ENCODE results near the gene WDR43.

WDR43 gene

DNA sequence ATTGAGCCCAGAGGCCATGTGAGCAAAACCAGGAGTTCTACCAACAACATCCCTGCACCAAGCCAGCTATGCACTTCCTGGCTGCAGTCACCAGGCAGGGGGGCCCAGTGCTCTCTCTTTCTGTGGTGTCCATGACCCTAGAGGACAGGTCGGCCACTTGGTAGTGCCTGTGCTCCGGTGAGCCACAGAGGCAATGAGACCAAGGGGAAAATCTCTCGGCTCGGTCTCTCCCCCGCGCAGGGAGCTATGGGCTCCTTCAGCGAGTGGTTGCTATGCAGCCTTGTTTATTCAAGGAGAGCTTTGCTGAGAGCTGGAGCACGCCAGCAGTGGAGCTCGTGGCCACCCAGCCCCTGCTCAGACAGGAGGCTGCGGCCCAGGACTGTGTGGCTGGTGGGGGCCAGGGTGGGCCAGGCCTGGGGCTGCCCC is 86.6 kb downstream of the WDR43 start, which contains the start of gene TOGARAM2:
TSS of gene TOGARAM2 (plus strand) at position 283 of the 426 bp plus-strand sequence. CDS start 13,537 bp downstream, outside the sequence.
- no peak for DNase-seq (ENCODE audit: low spot score)
- H3K36me3 Mint-ChIP-seq (ENCODE audit: low read depth) = no peaks in the 10 kb centered on the region
- H3K27ac Mint-ChIP-seq = no peak within 1 kb of the TSS
- H3K27me3 Mint-ChIP-seq (ENCODE audit: low read depth) = no peaks in the 10 kb centered on the region
- H3K4me1 Mint-ChIP-seq (ENCODE audit: low read depth) = no peaks in the 10 kb centered on the region
- H3K4me3 Mint-ChIP-seq = no peak within 1 kb of the TSS
- H3K9me3 Mint-ChIP-seq = no peaks in the 10 kb centered on the region

DNA sequence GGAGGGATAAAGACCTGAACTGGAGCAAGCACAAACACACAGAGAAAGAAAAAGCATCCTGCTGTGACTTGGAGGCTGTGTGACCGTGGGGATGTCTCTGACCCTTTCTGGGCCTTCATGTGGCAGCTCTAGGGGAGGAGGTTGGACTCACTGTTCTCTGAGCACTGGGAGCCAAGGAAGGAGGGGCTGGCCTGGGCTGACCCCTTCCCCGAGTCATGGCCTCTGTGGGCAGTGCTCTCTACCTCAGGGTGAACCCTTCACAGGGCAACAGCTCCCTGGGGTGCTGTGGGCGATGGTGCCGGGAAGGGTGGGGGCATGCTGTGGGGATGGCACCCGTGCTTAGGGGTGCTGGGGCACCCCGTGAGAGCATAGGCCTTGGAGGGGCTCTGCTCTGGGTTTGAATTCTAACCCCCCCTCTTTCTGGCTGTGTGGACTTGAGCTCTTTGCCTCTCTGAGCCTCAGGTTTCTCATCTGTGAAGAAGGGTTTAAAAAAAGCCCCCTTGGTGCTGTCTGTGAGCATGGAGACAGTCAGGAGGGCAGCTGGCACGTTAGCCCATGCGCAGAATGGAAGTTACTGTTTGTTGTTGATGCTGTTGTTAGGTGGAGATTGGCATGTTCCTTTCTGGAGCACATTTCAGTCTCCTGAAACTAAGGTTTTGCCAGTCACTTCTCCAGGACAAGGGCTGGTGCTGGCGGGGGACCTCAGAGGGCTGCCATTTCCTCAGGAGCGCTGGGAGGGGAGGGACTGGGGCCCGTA is 87.3 kb downstream of the WDR43 start:
- no peaks in the 10 kb centered on the region for H3K36me3 Mint-ChIP-seq (ENCODE audit: low read depth)
- no peak overlapping the region for H3K27ac Mint-ChIP-seq
- H3K4me3 Mint-ChIP-seq = no peak overlapping the region
- H3K27me3 Mint-ChIP-seq (ENCODE audit: low read depth) = no peaks in the 10 kb centered on the region
- H3K4me1 Mint-ChIP-seq (ENCODE audit: low read depth) = no peaks in the 10 kb centered on the region
- DNase-seq (ENCODE audit: low spot score) = no peak
- no peaks in the 10 kb centered on the region for H3K9me3 Mint-ChIP-seq

DNA sequence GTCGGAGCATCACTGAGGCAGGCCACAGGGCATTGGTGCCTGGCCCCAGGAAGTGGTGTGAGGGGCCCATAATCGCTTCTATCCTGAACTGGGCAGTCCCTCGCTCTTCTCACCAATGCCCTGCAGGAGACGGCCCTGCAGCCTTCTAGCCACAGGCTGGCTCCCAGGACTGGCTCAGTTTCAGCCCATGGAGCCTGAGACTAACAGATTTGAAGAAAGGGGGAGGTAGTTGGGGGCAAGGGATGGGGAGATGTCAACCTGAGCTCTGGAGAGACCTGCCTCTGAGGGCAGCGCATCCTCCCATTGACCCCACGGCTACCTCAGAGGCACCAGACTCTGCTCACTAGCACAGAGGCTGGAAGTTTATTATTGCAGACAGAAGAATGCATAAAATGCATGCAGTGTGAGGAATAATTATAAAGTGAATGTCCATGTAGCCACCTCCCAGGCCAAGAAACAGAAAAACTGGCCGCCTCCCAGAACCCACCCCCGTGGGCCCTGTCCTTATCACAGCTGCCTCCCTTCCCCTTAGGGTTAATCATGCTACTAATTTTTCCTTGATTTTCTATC is 88.0 kb downstream of the WDR43 start:
- Mint-ChIP-seq H3K9me3 (no peaks in the 10 kb centered on the region), H3K4me3 (no peak overlapping the region), H3K27ac (no peak overlapping the region), H3K4me1 (ENCODE audit: low read depth) (no peaks in the 10 kb centered on the region), H3K36me3 (ENCODE audit: low read depth) (no peaks in the 10 kb centered on the region), H3K27me3 (ENCODE audit: low read depth) (no peaks in the 10 kb centered on the region)
- no peak for DNase-seq (ENCODE audit: low spot score)

DNA sequence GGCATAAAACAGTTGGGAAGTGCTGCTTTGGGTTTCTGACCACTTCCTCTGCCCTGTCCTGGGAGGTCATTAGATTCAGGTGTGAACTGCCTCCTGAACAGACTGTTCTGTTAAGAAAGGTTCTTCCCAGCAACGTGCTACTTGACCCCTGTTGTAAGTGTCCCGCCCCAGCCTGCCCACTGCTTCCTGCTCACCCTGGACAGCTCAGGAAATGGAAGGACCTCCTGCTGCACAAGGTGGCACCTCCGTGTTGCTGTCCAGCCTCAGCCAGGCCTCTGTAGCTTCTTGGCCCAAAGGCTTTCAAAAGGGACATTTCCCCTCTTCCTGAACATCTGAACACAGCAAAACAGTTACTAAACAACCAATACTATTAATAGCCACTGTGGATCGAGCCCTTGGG is 92.0 kb downstream of the WDR43 start:
- Mint-ChIP-seq H3K27me3 (ENCODE audit: low read depth) (no peaks in the 10 kb centered on the region), H3K4me1 (ENCODE audit: low read depth) (no peaks in the 10 kb centered on the region), H3K27ac (no peak overlapping the region), H3K36me3 (ENCODE audit: low read depth) (no peaks in the 10 kb centered on the region), H3K4me3 (no peak overlapping the region), H3K9me3 (no peaks in the 10 kb centered on the region)
- no peak for DNase-seq (ENCODE audit: low spot score)

DNA sequence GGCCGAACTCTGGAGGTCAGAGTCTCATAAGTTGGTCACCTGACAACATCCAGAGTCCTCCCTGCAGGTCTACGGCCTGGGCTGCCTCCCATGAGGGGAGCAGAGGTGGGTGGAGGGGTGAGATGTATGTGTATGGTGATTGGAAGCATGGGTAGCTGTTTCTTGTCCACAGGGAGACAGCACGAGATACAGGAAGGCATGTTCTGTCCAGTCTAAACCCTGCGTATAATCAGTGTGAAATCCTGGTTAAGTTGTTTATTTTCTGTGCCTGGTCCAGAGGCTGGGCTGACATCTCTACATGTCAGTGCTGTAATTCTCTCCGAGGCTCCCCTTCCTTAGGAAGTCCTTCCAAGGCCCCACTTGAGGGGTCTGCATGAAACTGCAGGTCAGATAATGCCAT is 95.5 kb downstream of the WDR43 start:
- Mint-ChIP-seq H3K36me3 (ENCODE audit: low read depth) (no peaks in the 10 kb centered on the region), H3K27me3 (ENCODE audit: low read depth) (peaks cover 1% of the 10 kb centered on the region), H3K4me3 (no peak overlapping the region), H3K4me1 (ENCODE audit: low read depth) (no peaks in the 10 kb centered on the region), H3K9me3 (no peaks in the 10 kb centered on the region), H3K27ac (no peak overlapping the region)
- DNase-seq (ENCODE audit: low spot score) = no peak

DNA sequence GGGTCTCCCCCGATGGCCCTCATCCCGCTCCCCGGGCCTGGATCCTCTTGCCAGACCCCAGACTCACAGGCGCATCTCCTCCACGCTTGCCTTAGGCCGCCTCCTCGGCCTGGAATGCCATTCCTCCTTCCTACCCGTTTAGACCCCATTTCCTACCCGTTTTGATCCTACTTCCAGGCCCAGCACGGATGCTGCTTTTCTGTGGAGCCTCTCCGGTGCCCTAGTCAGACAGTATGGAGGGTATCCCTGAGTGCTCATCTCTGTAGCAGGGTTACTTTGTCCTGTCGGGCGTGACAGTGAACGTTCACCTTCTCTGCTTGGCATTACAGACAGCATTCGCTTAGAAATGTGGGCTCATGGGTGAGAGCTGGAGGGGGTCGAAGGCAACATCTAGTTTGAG is 96.0 kb downstream of the WDR43 start:
- DNase-seq (ENCODE audit: low spot score) = no peak
- Mint-ChIP-seq H3K4me1 (ENCODE audit: low read depth) (no peaks in the 10 kb centered on the region), H3K36me3 (ENCODE audit: low read depth) (no peaks in the 10 kb centered on the region), H3K4me3 (no peak overlapping the region), H3K27ac (no peak overlapping the region), H3K27me3 (ENCODE audit: low read depth) (peaks cover 1% of the 10 kb centered on the region), H3K9me3 (no peaks in the 10 kb centered on the region)

DNA sequence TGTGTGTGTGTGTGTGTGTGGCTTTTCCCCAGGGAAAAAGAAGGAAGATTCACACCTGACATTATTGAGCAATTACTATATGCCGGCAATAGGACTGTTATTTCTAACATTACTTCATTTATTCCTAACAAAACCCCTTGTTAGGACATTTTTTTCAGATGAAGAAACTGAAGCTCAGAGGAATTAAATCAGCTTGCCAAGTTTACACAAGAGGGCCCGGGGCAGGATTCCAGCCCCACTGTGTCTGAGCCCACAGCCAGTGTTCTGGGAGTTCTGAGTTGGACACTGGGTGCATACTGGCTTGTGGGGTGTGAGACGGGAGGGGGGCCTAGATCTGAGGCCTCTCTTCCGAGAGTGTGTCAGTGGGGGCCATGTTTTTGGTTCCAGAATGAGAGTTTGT is 96.6 kb downstream of the WDR43 start:
- Mint-ChIP-seq H3K27me3 (ENCODE audit: low read depth) (peaks cover 1% of the 10 kb centered on the region), H3K27ac (no peak overlapping the region), H3K9me3 (no peaks in the 10 kb centered on the region), H3K4me3 (no peak overlapping the region), H3K4me1 (ENCODE audit: low read depth) (no peaks in the 10 kb centered on the region), H3K36me3 (ENCODE audit: low read depth) (no peaks in the 10 kb centered on the region)
- no peak for DNase-seq (ENCODE audit: low spot score)

DNA sequence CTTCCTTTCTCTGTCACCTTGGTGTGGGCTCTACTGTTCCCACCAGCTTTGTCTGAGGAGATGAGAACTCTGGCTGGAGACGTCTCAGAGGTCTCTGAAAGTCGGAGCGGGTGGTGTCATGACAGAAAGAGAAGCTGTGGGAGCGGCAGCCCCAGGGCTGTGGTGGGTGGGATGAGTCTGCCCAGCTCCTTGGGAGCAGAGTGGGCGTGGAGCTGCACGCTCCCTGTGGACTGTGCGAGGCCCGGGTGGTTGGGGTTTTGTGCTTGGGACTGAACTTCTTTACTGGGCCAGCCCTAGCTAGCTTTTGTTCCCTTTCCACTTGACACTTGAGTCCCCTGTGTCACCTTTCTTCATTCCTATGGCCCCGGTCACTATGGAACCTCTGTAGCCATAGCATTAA is 97.0 kb downstream of the WDR43 start:
- no peaks in the 10 kb centered on the region for H3K9me3 Mint-ChIP-seq
- H3K4me1 Mint-ChIP-seq (ENCODE audit: low read depth) = no peaks in the 10 kb centered on the region
- no peak overlapping the region for H3K4me3 Mint-ChIP-seq
- no peaks in the 10 kb centered on the region for H3K36me3 Mint-ChIP-seq (ENCODE audit: low read depth)
- DNase-seq (ENCODE audit: low spot score) = no peak
- peaks cover 1% of the 10 kb centered on the region for H3K27me3 Mint-ChIP-seq (ENCODE audit: low read depth)
- no peak overlapping the region for H3K27ac Mint-ChIP-seq

DNA sequence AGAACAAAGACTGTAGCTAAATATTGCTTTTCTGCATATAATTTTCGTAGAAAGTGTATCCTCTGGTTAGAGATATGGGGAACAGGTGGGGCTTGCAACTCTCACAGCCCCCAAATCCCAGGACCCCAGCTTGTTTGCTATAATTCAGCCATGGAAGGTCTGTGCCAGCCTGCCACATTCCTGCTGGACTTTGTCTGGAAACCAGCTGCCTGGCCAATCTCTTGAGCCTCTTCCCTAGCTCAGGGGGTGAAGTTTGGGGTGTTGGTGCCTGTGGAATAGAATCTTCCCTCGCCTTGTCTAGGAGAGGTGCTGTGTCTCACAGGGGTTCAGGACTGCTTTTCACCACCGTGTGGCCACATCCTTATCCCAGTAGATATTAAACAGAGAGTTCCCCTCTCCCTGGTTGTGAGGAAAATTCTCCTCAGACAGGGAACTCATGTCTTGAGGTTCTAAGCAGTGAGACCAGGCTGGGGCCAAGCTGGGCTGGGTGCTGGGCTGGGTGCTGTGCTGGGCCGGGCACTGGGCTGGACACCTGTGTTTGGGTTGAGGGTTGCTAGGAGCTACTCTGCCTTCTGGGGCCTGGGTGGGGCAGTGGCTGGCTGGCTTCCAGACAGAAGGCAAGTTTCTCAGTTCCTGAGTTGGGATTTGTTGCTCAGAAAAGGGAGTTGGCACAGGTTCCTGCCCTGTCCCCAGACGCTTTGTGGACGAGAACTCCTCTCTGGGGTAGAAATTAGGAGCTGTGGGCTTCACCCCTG is 98.9 kb downstream of the WDR43 start:
- no peak overlapping the region for H3K27ac Mint-ChIP-seq

DNA sequence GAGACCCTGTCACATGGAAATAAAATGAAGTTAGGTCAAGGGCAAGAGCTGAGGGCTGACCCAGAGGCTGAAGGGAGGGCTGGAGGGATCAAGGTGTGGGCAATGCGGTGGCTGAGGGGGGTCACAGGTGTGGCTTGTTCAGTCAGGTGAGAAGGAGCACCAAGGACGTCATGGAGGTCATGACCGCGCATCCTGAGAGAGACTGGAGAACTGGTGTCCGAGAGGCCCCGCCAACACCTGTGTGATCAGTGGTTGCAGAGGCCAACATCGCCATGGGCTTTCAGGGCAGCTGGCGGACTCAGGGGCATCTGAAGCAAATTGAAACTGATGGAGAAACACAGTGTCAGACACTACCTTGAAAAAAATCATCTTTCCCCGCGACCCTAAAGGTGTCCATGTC is 99.6 kb downstream of the WDR43 start:
- Mint-ChIP-seq H3K27me3 (ENCODE audit: low read depth) (peaks cover 5% of the 10 kb centered on the region), H3K9me3 (no peaks in the 10 kb centered on the region), H3K27ac (no peak overlapping the region), H3K4me1 (ENCODE audit: low read depth) (no peaks in the 10 kb centered on the region), H3K36me3 (ENCODE audit: low read depth) (no peaks in the 10 kb centered on the region), H3K4me3 (no peak overlapping the region)
- DNase-seq (ENCODE audit: low spot score) = no peak

More for the DNA sequence above, 98.9 kb downstream of the WDR43 start:
- Mint-ChIP-seq H3K4me1 (ENCODE audit: low read depth) (no peaks in the 10 kb centered on the region), H3K4me3 (no peak overlapping the region), H3K27me3 (ENCODE audit: low read depth) (peaks cover 5% of the 10 kb centered on the region), H3K36me3 (ENCODE audit: low read depth) (no peaks in the 10 kb centered on the region), H3K9me3 (no peaks in the 10 kb centered on the region)
- no peak for DNase-seq (ENCODE audit: low spot score)

DNA sequence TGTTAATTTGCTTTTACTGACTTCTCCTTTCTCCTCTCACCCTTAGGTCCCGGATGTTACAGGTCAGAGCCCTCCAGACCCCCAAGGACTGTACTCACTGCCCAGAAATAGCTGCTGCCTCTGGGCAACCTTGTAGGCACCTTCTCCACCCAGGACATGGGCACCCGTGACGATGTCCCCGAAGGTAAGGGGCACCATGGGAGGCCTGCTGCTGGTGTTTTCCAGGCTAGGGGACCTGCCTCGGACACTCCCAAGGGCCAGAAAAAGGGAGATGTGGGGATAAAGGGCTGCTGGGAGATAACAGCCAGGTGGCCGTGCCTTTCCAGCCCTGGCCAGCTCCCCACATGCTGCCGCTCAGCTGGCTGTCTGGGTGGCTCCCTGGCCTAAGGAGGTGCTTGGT is 100.2 kb downstream of the WDR43 start:
- DNase-seq (ENCODE audit: low spot score) = no peak
- H3K27me3 Mint-ChIP-seq (ENCODE audit: low read depth) = peaks cover 5% of the 10 kb centered on the region
- H3K4me3 Mint-ChIP-seq = no peak overlapping the region
- peaks cover 2% of the 10 kb centered on the region for H3K4me1 Mint-ChIP-seq (ENCODE audit: low read depth)
- H3K27ac Mint-ChIP-seq = no peak overlapping the region
- no peaks in the 10 kb centered on the region for H3K9me3 Mint-ChIP-seq
- H3K36me3 Mint-ChIP-seq (ENCODE audit: low read depth) = no peaks in the 10 kb centered on the region

DNA sequence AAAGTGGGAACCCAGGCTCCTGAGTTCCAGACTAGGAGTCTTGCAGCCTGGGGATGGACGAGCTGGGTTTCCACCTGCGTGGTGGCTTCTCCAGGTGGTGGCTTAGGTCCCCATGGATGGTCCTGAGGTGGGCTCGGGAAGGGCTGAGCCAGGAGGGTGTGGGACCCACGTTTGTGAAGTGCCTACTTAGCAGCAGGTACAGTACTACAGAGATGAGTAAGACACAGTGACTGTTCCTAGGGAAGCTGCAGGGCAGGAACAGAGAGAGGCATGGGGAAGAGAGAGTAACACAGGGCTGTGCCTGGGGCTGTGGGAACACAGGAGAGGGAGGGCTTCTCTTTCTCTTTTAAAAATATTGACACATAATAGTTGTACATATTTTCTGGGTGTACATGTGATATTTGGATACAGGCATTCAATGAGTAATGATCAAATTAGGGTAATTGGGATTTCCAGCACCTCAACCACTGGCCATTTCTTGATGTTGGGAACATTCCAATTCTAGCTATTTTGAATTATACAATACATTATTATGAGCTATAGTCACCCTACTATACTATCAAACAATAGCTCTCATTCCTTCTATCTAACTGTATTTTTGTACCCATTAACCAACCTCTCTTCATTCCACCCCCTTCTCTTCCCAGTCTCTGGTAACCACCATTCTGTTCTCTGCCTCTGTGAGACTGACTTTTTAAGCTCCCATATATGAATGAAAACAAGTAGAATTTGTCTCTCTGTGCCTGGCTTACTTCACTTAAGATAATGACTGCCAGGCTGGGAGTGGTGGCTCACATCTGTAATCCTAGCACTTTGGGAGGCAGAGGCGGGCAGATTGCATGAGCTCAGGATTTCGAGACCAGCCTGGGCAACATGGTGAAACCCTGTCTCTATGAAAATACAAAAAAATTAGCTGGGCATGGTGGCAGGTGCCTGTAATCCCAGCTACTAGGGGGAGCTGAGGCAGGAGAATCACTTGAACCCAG is 101.6 kb downstream of the WDR43 start:
- no peaks in the 10 kb centered on the region for H3K9me3 Mint-ChIP-seq
- peaks cover 13% of the 10 kb centered on the region for H3K4me1 Mint-ChIP-seq (ENCODE audit: low read depth)
- peaks cover 5% of the 10 kb centered on the region for H3K27me3 Mint-ChIP-seq (ENCODE audit: low read depth)
- no peak overlapping the region for H3K27ac Mint-ChIP-seq
- no peak overlapping the region for H3K4me3 Mint-ChIP-seq
- H3K36me3 Mint-ChIP-seq (ENCODE audit: low read depth) = no peaks in the 10 kb centered on the region
- DNase-seq (ENCODE audit: low spot score) = no peak

DNA sequence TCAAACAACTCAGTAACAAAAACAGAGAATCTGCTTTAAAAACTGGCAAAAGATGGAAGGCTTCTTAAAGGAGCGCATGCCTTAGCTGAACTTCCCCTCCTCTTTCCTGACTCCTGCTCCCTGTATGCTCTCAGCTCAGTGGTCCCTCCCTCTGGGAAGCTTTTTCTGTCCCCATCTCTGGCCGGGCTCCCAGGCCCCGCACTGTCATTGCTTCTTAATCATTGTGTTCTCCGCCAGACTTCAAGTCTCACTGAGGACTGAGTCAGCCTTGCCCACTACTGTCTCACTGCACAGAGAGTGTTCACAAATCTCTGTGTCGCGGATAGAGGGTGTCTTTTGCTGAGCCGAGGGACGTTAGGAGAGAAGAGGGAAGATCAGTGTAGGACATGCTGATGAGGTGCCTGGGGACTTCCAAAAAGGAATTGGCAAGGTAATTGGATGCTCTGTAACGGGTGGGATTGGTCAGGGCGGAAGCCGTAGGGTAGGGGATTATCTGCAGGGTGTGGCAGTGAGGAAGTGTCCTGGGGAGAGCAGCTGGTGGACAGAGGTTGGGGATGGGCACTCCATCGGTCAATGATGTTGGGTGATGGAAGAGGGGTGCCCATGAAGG is 102.9 kb downstream of the WDR43 start:
- H3K4me1 Mint-ChIP-seq (ENCODE audit: low read depth) = peaks cover 23% of the 10 kb centered on the region
- DNase-seq (ENCODE audit: low spot score) = no peak
- H3K36me3 Mint-ChIP-seq (ENCODE audit: low read depth) = no peaks in the 10 kb centered on the region
- no peak overlapping the region for H3K4me3 Mint-ChIP-seq
- H3K27me3 Mint-ChIP-seq (ENCODE audit: low read depth) = peaks cover 5% of the 10 kb centered on the region
- H3K27ac Mint-ChIP-seq = no peak overlapping the region
- no peaks in the 10 kb centered on the region for H3K9me3 Mint-ChIP-seq
